Adrenal gland (tissue), 12 donors: ENCODE results near the gene PIGH. TPM values are rescaled to one million over a fixed set of nuclear protein-coding genes. Genes with fewer than 3 reads are reported as not detected.

Source experiments
- DNase-seq, 7 donors: peaks; one replicate each; pipeline ENCODE4 v3.0.0-alpha.2; 2019 to 2020
- H3K27ac ChIP-seq, 5 donors: fragments of 200-600 bp; sonication (generic) in 4 of 5; 1 replicate in 3 of 5; 2 replicates in 2 of 5; pipeline versions ENCODE4 v1.5.1 to v1.8.0; 2016 to 2020; ENCODE audit warnings: mild to moderate bottlenecking in 1 of 5
- H3K27me3 ChIP-seq: fragments of 200-600 bp; 2 replicates; pipeline ENCODE4 v1.8.0; 2021
- H3K36me3 ChIP-seq, 2 donors: fragments of 200-600 bp; replicated peaks in 1 of 2; 1 replicate in 1 of 2; 2 replicates in 1 of 2; pipeline versions ENCODE4 v1.5.1 to v1.8.0; 2018 to 2022
- H3K4me1 ChIP-seq, 2 donors: fragments of 200-600 bp; replicated peaks in 1 of 2; 1 replicate in 1 of 2; 2 replicates in 1 of 2; pipeline versions ENCODE4 v1.5.1 to v1.8.0; 2018 to 2021
- H3K4me3 ChIP-seq, 4 donors: fragments of 200-600 bp; sonication (generic) in 3 of 4; one replicate each; pipeline ENCODE4 v1.5.1; 2016 to 2018
- H3K9me3 ChIP-seq, 3 donors: fragments of 200-600 bp; sonication (generic) in 1 of 3; replicated peaks in 1 of 3; 1 replicate in 2 of 3; 2 replicates in 1 of 3; pipeline versions ENCODE4 v1.5.1 to v1.8.0; 2016 to 2021
- CTCF ChIP-seq, 6 experiments: fragments of 450-650 bp in 4 of 6; fragments of 200-600 bp in 2 of 6; sonication (generic) in 1 of 6; IDR thresholded peaks; 1 replicate in 5 of 6; 2 replicates in 1 of 6; pipeline versions ENCODE4 v1.5.1 to v1.8.0; 2016 to 2021; ENCODE audit warnings: antibody characterized with exemption in 6 of 6, mild to moderate bottlenecking in 2 of 6, moderate library complexity in 1 of 6
- POLR2A ChIP-seq, 2 donors: fragments of 450-650 bp; IDR thresholded peaks; one replicate each; pipeline ENCODE4 v1.6.1; 2017; ENCODE audit warnings: antibody characterized with exemption in 2 of 2, mild to moderate bottlenecking in 2 of 2, moderate library complexity in 1 of 2
- WGBS, 4 donors: extraction: QIAGEN DNeasy Blood & Tissue Kit in 2 of 4; methylation state at CpG; one replicate each; pipeline versions ENCODE4 v1.1.5 to v1.1.7; 2013 to 2017; 5-methylcytosine and 5-hydroxymethylcytosine counted together
- intact Hi-C, 2 donors: fragments of 100-400 bp; cut with DNase I; formaldehyde crosslinking; loops; one replicate each; pipeline versions ENCODE4 v1.14.1 to v1.15.0; 2022 to 2023
- polyA plus RNA-seq, 3 donors: library from polyadenylated mRNA; stranded (reverse); fragments of 200-250 nt in 2 of 3; fragments of 350-450 nt in 1 of 3; fragmentation: Illumina TruSeq in 1 of 3; extraction: RNeasy Lipid Tissue Mini Kit (QIAGEN cat#74804) in 1 of 3; gene quantifications; one replicate each; pipeline ENCODE4 v1.2.3, GENCODE V29; 2013 to 2014
- total RNA-seq, 9 donors: library from RNA; depleted of rRNA in 4 of 9; stranded (reverse); fragments of >200 nt in 4 of 9; fragments of 120-200 nt in 1 of 9; fragmentation: NEBNext Ultra II Directional in 1 of 9; extraction: Animal tissue kit (Norgen Biotek cat#: 25700) in 1 of 9; gene quantifications; one replicate each; pipeline versions ENCODE4 v1.1.0 to v1.2.4, GENCODE V29; 2013 to 2023
- donor health status: healthy with polysubstance abuse.
- donor health status: Bipolar disorder and iron deficiency.
- donor health status: DM: yes; HTN: yes; CAD: no.
- donor health status: DM: no; HTN: no; CAD: no.
- donor health status: DM: no; HTN: no; CAD: no.
- donor health status: DM: yes; HTN: yes; CAD: no.

Gene PIGH
- total and polyA plus RNA-seq, 12 donors = 41.5 to 79.1 (median 50.7) TPM

- peak; percentile 67 to 87 (median 76) for DNase-seq
- TF ChIP-seq CTCF (IDR thresholded peaks at IDR 0.05) (peak; percentile 81 to 93 (median 87)), POLR2A (IDR thresholded peaks at IDR 0.05) (no peak)
- no peaks in the 10 kb centered on the region for H3K27me3 ChIP-seq
- 20 to 44% (median 41%) methylated on average over 7 to 14 of the region's 14 CpGs for WGBS, 4 donors
- H3K36me3 ChIP-seq = no peaks in the 10 kb centered on the region
- no peaks in the 10 kb centered on the region for H3K9me3 ChIP-seq
- peaks cover 12 to 17% of the 10 kb centered on the region in 2 donors for H3K4me1 ChIP-seq
- no peak overlapping the region for H3K27ac ChIP-seq
- intact Hi-C loops = loop anchor here (5.0 kb wide), 3 partner anchors 44 to 144 kb away; no protein-coding TSS in a partner anchor
- H3K4me3 ChIP-seq = no peak overlapping the region
These were observed 28.6 kb downstream of the PIGH start for GRCh38 chr14:67571275-67571990.

GRCh38 chr14:67570453-67570852 is 29.6 kb downstream of the PIGH start:
- Histone ChIP-seq H3K4me3 (no peak overlapping the region), H3K9me3 (no peaks in the 10 kb centered on the region), H3K27me3 (no peaks in the 10 kb centered on the region), H3K36me3 (no peaks in the 10 kb centered on the region), H3K4me1 (peaks cover 12 to 24% of the 10 kb centered on the region in 2 donors), H3K27ac (no peak overlapping the region)
- intact Hi-C loops = loop anchor here (5.0 kb wide), 3 partner anchors 43 to 143 kb away; no protein-coding TSS in a partner anchor
- TF ChIP-seq CTCF (IDR thresholded peaks at IDR 0.05) (no peak), POLR2A (IDR thresholded peaks at IDR 0.05) (no peak)
- 83 to 87% (median 85%) methylated on average over 7 of the region's 7 CpGs for WGBS, 4 donors
- peak in 1 of 7 donors; percentile 6 for DNase-seq

- WGBS, 4 donors = 77 to 82% (median 79%) methylated on average over 4 of the region's 4 CpGs
- TF ChIP-seq CTCF (IDR thresholded peaks at IDR 0.05) = no peak
- no peak for TF ChIP-seq POLR2A (IDR thresholded peaks at IDR 0.05)
- H3K27me3 ChIP-seq = no peaks in the 10 kb centered on the region
- peak in 1 of 7 donors; percentile 10 for DNase-seq
- no peak overlapping the region for H3K27ac ChIP-seq
- H3K36me3 ChIP-seq = no peaks in the 10 kb centered on the region
- H3K4me3 ChIP-seq = no peak overlapping the region
- H3K4me1 ChIP-seq = peaks cover 12 to 24% of the 10 kb centered on the region in 2 donors
- H3K9me3 ChIP-seq = no peaks in the 10 kb centered on the region
- intact Hi-C loops = loop anchor here (5.0 kb wide), 3 partner anchors 42 to 142 kb away; no protein-coding TSS in a partner anchor
These were observed 30.3 kb downstream of the PIGH start for GRCh38 chr14:67569651-67570290.

- Histone ChIP-seq H3K4me1 (peaks cover 12 to 24% of the 10 kb centered on the region in 2 donors), H3K36me3 (no peaks in the 10 kb centered on the region), H3K27ac (no peak overlapping the region), H3K4me3 (no peak overlapping the region), H3K27me3 (no peaks in the 10 kb centered on the region), H3K9me3 (no peaks in the 10 kb centered on the region)
- peak in 1 of 7 donors; percentile 14 for DNase-seq
- WGBS, 4 donors = 78 to 82% (median 80%) methylated on average over 4 to 11 of the region's 11 CpGs
- intact Hi-C loops = no loop called here
- no peak for TF ChIP-seq CTCF (IDR thresholded peaks at IDR 0.05)
- no peak for TF ChIP-seq POLR2A (IDR thresholded peaks at IDR 0.05)
These were observed 30.9 kb downstream of the PIGH start for GRCh38 chr14:67569011-67569650.
